ENCODE measurements around the gene NALCN. TPM values are rescaled to one million over a fixed set of nuclear protein-coding genes. Genes with fewer than 3 reads are reported as not detected.

Gene NALCN
- total RNA-seq, 1 experiment from 2014 or later = 0.52 TPM

DNA sequence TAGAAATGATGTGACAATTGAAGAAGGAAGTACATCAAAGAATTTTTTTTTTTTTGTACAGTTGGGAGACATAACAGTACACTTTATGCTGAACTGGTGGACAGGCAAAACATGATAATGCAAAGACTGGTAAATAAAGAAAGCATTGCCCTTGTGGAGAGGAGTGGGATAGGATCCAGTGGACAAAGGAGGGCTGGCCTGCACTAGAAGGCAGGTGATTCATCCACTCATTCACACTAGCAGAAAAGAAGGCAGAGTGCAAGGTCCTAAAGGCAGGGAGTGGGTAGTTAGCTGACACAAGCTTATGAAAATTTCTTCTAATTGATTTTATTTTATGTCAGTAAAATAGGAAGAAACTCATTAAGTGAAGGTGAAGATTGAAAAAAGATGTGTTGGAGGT lies 17.6 kb upstream of the NALCN start:
- ChIA-PET CTCF (no interaction called here), POLR2A (ENCODE audit: low non-redundant PET) (no interaction called here)

DNA sequence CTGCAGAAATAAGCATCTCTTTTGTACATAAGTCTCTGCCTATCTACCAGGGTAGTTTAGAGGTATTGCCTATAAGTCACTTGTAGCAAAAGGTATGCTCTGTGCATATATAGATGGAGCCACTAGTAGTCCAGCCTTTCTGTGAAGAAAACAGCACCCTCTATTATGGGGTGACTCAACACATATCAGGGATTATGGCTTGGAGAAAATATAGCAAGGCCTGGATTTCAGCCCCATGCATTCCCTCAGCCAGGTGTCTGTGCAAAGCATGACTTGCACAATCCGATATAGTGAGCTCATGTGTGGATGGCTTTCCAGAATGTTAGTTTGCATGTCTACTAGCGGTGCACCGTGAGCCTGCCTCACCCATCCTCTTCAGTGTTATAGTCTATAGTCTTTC lies 13.4 kb upstream of the NALCN start:
- no peak overlapping the region for H3K27ac ChIP-seq (ENCODE audit: low read depth, low read length, poor library complexity, severe bottlenecking)
- no peak for DNase-seq (ENCODE audit: low spot score)
- ChIA-PET POLR2A (ENCODE audit: low non-redundant PET) (no interaction called here), CTCF (no interaction called here)
- BruUV-seq (replicated peaks) = no TSS peak
- TF ChIP-seq, protein P1, sequence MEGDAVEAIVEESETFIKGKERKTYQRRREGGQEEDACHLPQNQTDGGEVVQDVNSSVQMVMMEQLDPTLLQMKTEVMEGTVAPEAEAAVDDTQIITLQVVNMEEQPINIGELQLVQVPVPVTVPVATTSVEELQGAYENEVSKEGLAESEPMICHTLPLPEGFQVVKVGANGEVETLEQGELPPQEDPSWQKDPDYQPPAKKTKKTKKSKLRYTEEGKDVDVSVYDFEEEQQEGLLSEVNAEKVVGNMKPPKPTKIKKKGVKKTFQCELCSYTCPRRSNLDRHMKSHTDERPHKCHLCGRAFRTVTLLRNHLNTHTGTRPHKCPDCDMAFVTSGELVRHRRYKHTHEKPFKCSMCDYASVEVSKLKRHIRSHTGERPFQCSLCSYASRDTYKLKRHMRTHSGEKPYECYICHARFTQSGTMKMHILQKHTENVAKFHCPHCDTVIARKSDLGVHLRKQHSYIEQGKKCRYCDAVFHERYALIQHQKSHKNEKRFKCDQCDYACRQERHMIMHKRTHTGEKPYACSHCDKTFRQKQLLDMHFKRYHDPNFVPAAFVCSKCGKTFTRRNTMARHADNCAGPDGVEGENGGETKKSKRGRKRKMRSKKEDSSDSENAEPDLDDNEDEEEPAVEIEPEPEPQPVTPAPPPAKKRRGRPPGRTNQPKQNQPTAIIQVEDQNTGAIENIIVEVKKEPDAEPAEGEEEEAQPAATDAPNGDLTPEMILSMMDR (conservative IDR thresholded peaks at IDR 0.05; ENCODE audit: low read depth, low read length) = no peak
- TF ChIP-seq EZH2 (IDR thresholded peaks at IDR 0.05; ENCODE audit: borderline replicate concordance, low read depth, low read length, poor library complexity, severe bottlenecking) = no peak
- H3K36me3 ChIP-seq (ENCODE audit: insufficient read depth, low read length, poor library complexity, severe bottlenecking) = no peaks in the 10 kb centered on the region
- H3K4me3 ChIP-seq (ENCODE audit: low read depth, low read length, poor library complexity, severe bottlenecking) = no peak overlapping the region
- no peaks in the 10 kb centered on the region for H3K9me3 ChIP-seq (ENCODE audit: low read depth, low read length, poor library complexity, severe bottlenecking)
- H3K27me3 ChIP-seq (replicated peaks; ENCODE audit: insufficient read depth, low read depth, low read length, poor library complexity) = no peaks in the 10 kb centered on the region
- intact Hi-C loops (cut with micrococcal nuclease; ENCODE audit: unreplicated experiment) = no loop called here
- H3K4me1 ChIP-seq (ENCODE audit: insufficient read depth, low read length, poor library complexity, severe bottlenecking) = no peaks in the 10 kb centered on the region

More for the DNA sequence above, 17.6 kb upstream of the NALCN start:
- Histone ChIP-seq H3K9me3 (ENCODE audit: low read depth, low read length, poor library complexity, severe bottlenecking) (no peaks in the 10 kb centered on the region), H3K27ac (ENCODE audit: low read depth, low read length, poor library complexity, severe bottlenecking) (no peak overlapping the region), H3K36me3 (ENCODE audit: insufficient read depth, low read length, poor library complexity, severe bottlenecking) (no peaks in the 10 kb centered on the region), H3K4me1 (ENCODE audit: insufficient read depth, low read length, poor library complexity, severe bottlenecking) (no peaks in the 10 kb centered on the region), H3K4me3 (ENCODE audit: low read depth, low read length, poor library complexity, severe bottlenecking) (no peak overlapping the region), H3K27me3 (replicated peaks; ENCODE audit: insufficient read depth, low read depth, low read length, poor library complexity) (no peaks in the 10 kb centered on the region)
- DNase-seq (ENCODE audit: low spot score) = no peak
- intact Hi-C loops (cut with micrococcal nuclease; ENCODE audit: unreplicated experiment) = no loop called here
- TF ChIP-seq, protein P1 (conservative IDR thresholded peaks at IDR 0.05; ENCODE audit: low read depth, low read length) = no peak
- TF ChIP-seq EZH2 (IDR thresholded peaks at IDR 0.05; ENCODE audit: borderline replicate concordance, low read depth, low read length, poor library complexity, severe bottlenecking) = no peak
- BruUV-seq (replicated peaks) = no TSS peak

DNA sequence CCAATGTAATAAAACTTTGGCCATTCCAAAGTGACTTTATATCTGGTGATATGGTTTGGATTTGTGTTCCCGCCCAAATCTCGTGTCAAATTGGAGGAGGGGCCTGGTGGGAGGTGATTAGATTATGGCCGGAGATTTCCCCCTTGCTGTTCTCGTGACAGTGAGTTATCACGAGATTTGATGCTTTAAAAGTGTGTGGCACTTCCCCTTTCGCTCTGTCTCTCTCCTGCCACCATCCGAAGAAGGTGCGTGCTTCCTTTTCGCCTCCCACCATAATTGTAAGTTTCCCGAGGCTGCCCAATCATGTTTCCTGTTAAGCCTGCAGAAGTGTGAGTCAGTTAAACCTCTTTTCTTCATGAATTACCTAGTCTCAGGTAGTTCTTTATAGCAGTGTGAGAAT lies 9.3 kb upstream of the NALCN start:
- Histone ChIP-seq H3K27ac (ENCODE audit: low read depth, low read length, poor library complexity, severe bottlenecking) (no peak overlapping the region), H3K9me3 (ENCODE audit: low read depth, low read length, poor library complexity, severe bottlenecking) (no peaks in the 10 kb centered on the region), H3K27me3 (replicated peaks; ENCODE audit: insufficient read depth, low read depth, low read length, poor library complexity) (no peaks in the 10 kb centered on the region), H3K36me3 (ENCODE audit: insufficient read depth, low read length, poor library complexity, severe bottlenecking) (no peaks in the 10 kb centered on the region), H3K4me3 (ENCODE audit: low read depth, low read length, poor library complexity, severe bottlenecking) (no peak overlapping the region), H3K4me1 (ENCODE audit: insufficient read depth, low read length, poor library complexity, severe bottlenecking) (no peaks in the 10 kb centered on the region)
- DNase-seq (ENCODE audit: low spot score) = no peak
- TF ChIP-seq, protein P1 (conservative IDR thresholded peaks at IDR 0.05; ENCODE audit: low read depth, low read length) = no peak
- no peak for TF ChIP-seq EZH2 (IDR thresholded peaks at IDR 0.05; ENCODE audit: borderline replicate concordance, low read depth, low read length, poor library complexity, severe bottlenecking)
- no TSS peak for BruUV-seq (replicated peaks)
- ChIA-PET CTCF (no interaction called here), POLR2A (ENCODE audit: low non-redundant PET) (no interaction called here)
- intact Hi-C loops (cut with micrococcal nuclease; ENCODE audit: unreplicated experiment) = no loop called here
